ENCODE results near the gene ZNF492. TPM values are rescaled to one million over a fixed set of nuclear protein-coding genes. Genes with fewer than 3 reads are reported as not detected.

ZNF492 gene
- total RNA-seq, 1 experiment from 2014 or later = 3.0 TPM

- Histone ChIP-seq H3K9me2 (replicated peaks; ENCODE audit: low read length) (no peaks in the 10 kb centered on the region), H2AFZ (ENCODE audit: low read length) (no peak overlapping the region), H3K9me3 (ENCODE audit: low read length) (peaks cover 12% of the 10 kb centered on the region; the same call in 1 of the 2 replicates), H3F3A (ENCODE audit: low read length, unreplicated experiment) (no peaks in the 10 kb centered on the region), H3K27me3 (ENCODE audit: low read length) (no peaks in the 10 kb centered on the region), H3K4me3 (ENCODE audit: low read length) (no peak overlapping the region), H3K9ac (ENCODE audit: low read length) (no peak overlapping the region), H3K4me2 (ENCODE audit: low read length) (no peak overlapping the region), H4K20me1 (ENCODE audit: low read length) (no peaks in the 10 kb centered on the region), H3K27ac (ENCODE audit: low read length) (no peak overlapping the region), H3K79me2 (ENCODE audit: low read length) (no peaks in the 10 kb centered on the region), H3K4me1 (ENCODE audit: insufficient read depth, low read length) (no peaks in the 10 kb centered on the region), H3K36me3 (ENCODE audit: low read depth, low read length) (no peaks in the 10 kb centered on the region)
- TF ChIP-seq EZH2 (IDR thresholded peaks at IDR 0.05; ENCODE audit: low read length, unreplicated experiment) = no peak
- no peak for TF ChIP-seq EZH2phosphoT487 (IDR thresholded peaks at IDR 0.05; ENCODE audit: borderline replicate concordance, low read length)
- TF ChIP-seq, protein P1, sequence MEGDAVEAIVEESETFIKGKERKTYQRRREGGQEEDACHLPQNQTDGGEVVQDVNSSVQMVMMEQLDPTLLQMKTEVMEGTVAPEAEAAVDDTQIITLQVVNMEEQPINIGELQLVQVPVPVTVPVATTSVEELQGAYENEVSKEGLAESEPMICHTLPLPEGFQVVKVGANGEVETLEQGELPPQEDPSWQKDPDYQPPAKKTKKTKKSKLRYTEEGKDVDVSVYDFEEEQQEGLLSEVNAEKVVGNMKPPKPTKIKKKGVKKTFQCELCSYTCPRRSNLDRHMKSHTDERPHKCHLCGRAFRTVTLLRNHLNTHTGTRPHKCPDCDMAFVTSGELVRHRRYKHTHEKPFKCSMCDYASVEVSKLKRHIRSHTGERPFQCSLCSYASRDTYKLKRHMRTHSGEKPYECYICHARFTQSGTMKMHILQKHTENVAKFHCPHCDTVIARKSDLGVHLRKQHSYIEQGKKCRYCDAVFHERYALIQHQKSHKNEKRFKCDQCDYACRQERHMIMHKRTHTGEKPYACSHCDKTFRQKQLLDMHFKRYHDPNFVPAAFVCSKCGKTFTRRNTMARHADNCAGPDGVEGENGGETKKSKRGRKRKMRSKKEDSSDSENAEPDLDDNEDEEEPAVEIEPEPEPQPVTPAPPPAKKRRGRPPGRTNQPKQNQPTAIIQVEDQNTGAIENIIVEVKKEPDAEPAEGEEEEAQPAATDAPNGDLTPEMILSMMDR (conservative IDR thresholded peaks at IDR 0.05; ENCODE audit: low read depth, low read length) = no peak
- DNase-seq (no peak), ATAC-seq (no peak)
- intact Hi-C loops (cut with micrococcal nuclease) = no loop called here
- ChIA-PET CTCF (no interaction called here), POLR2A (ENCODE audit: unreplicated experiment) (no interaction called here)
- BruUV-seq (replicated peaks) = no TSS peak
These were observed 33.2 kb upstream of the ZNF492 start for GRCh38 chr19:22600690-22601648.

- H4K20me1 ChIP-seq (ENCODE audit: low read length) = no peaks in the 10 kb centered on the region
- no peak overlapping the region for H2AFZ ChIP-seq (ENCODE audit: low read length)
- ATAC-seq (no peak), DNase-seq (no peak)
- TF ChIP-seq EZH2phosphoT487 (IDR thresholded peaks at IDR 0.05; ENCODE audit: borderline replicate concordance, low read length) = no peak
- H3K4me1 ChIP-seq (ENCODE audit: insufficient read depth, low read length) = no peaks in the 10 kb centered on the region
- intact Hi-C loops (cut with micrococcal nuclease) = no loop called here
- H3K9ac ChIP-seq (ENCODE audit: low read length) = no peak overlapping the region
- H3K4me3 ChIP-seq (ENCODE audit: low read length) = no peak overlapping the region
- CTCF ChIA-PET = no interaction called here
- POLR2A ChIA-PET (ENCODE audit: unreplicated experiment) = no interaction called here
- no peaks in the 10 kb centered on the region for H3F3A ChIP-seq (ENCODE audit: low read length, unreplicated experiment)
- H3K9me3 ChIP-seq (ENCODE audit: low read length) = 0 out of 2 replicates have a peak, but pooled peaks cover 9% of the 10 kb centered on the region
- no TSS peak for BruUV-seq (replicated peaks)
- no peaks in the 10 kb centered on the region for H3K36me3 ChIP-seq (ENCODE audit: low read depth, low read length)
- H3K4me2 ChIP-seq (ENCODE audit: low read length) = no peak overlapping the region
- no peaks in the 10 kb centered on the region for H3K79me2 ChIP-seq (ENCODE audit: low read length)
- no peaks in the 10 kb centered on the region for H3K9me2 ChIP-seq (replicated peaks; ENCODE audit: low read length)
- H3K27me3 ChIP-seq (ENCODE audit: low read length) = no peaks in the 10 kb centered on the region
- H3K27ac ChIP-seq (ENCODE audit: low read length) = no peak overlapping the region
These were observed 32.1 kb upstream of the ZNF492 start for GRCh38 chr19:22601906-22602630.

DNA sequence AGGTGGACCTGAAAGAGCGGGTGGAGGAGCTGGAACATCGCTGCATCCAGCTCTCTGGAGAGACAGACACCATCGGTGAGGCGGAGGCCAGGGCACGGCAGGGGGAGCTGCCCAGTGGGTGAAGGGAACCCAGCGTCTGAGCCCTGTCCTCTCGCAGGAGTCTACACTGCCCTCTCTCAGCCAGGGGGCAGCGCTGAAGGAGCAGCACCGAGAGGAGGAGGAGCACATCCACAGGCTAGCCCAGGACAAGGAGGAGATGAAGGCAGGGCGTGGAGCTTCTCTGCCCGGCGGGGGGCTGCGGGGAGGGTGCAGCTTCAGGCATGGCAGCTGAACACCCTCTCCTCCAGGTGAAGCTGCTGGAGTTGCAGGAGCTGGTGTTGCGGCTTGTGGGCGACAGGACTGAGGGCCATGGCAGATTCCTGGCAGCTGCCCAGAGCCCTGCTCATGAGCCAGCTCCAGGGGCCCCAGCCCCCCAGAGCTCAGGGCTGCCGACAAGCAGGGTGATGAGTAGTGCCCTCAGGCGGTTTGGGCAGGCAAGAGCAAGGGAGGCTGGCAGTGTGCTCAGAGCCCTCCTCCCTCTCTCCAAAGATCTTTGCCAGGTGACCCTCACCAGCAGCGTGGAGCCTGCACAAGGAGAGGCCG is 31.4 kb upstream of the ZNF492 start:
- DNase-seq (no peak), ATAC-seq (no peak)
- intact Hi-C loops (cut with micrococcal nuclease) = no loop called here
- H3K4me2 ChIP-seq (ENCODE audit: low read length) = no peak overlapping the region
- no peaks in the 10 kb centered on the region for H3K27me3 ChIP-seq (ENCODE audit: low read length)
- no peak overlapping the region for H3K4me3 ChIP-seq (ENCODE audit: low read length)
- no peaks in the 10 kb centered on the region for H3K79me2 ChIP-seq (ENCODE audit: low read length)
- H4K20me1 ChIP-seq (ENCODE audit: low read length) = no peaks in the 10 kb centered on the region
- H3K9ac ChIP-seq (ENCODE audit: low read length) = no peak overlapping the region
- 0 out of 2 replicates have a peak, but pooled peaks cover 9% of the 10 kb centered on the region for H3K9me3 ChIP-seq (ENCODE audit: low read length)
- no peak for TF ChIP-seq EZH2 (IDR thresholded peaks at IDR 0.05; ENCODE audit: low read length, unreplicated experiment)
- TF ChIP-seq EZH2phosphoT487 (IDR thresholded peaks at IDR 0.05; ENCODE audit: borderline replicate concordance, low read length) = no peak
- TF ChIP-seq, protein P1 (conservative IDR thresholded peaks at IDR 0.05; ENCODE audit: low read depth, low read length) = no peak
- H3F3A ChIP-seq (ENCODE audit: low read length, unreplicated experiment) = no peaks in the 10 kb centered on the region
- no TSS peak for BruUV-seq (replicated peaks)
- H2AFZ ChIP-seq (ENCODE audit: low read length) = no peak overlapping the region
- H3K27ac ChIP-seq (ENCODE audit: low read length) = no peak overlapping the region
- POLR2A ChIA-PET (ENCODE audit: unreplicated experiment) = no interaction called here
- H3K36me3 ChIP-seq (ENCODE audit: low read depth, low read length) = no peaks in the 10 kb centered on the region
- no peaks in the 10 kb centered on the region for H3K4me1 ChIP-seq (ENCODE audit: insufficient read depth, low read length)
- CTCF ChIA-PET = no interaction called here
- H3K9me2 ChIP-seq (replicated peaks; ENCODE audit: low read length) = no peaks in the 10 kb centered on the region
